Measurements from ENCODE around the gene KLHL26. TPM values are rescaled to one million over a fixed set of nuclear protein-coding genes. Genes with fewer than 3 reads are reported as not detected.
A peak's percentile ranks its signal among the peaks of the same experiment; 100 is the strongest.

The KLHL26 gene
- polyA plus RNA-seq, 3 donors = 1.6 to 3.2 (median 2.0) TPM

GRCh38 chr19:18593367-18594095 is 43.3 kb upstream of the KLHL26 start:
- Histone ChIP-seq H3K4me2 (replicated peaks; ENCODE audit: extremely low read depth, low read length, poor library complexity, severe bottlenecking) (peak overlapping the region; percentile 82), H3K79me2 (ENCODE audit: insufficient read depth, low read length) (peaks cover 8% of the 10 kb centered on the region), H2AFZ (ENCODE audit: insufficient read depth, low read depth, low read length, poor library complexity, severe bottlenecking) (no peak overlapping the region), H3K27me3 (ENCODE audit: control insufficient read depth in 2 of 2, insufficient read depth in 2 of 2, low read length in 2 of 2) (peaks cover 7 to 34% of the 10 kb centered on the region in 2 donors), H3K9me3 (replicated peaks in 1 of 2; ENCODE audit: control insufficient read depth in 1 of 2, insufficient read depth in 1 of 2, low read length in 2 of 2) (no peaks in the 10 kb centered on the region), H3K4me1 (ENCODE audit: control insufficient read depth in 1 of 2, insufficient read depth in 2 of 2, low read length in 2 of 2) (peaks cover 27 to 48% of the 10 kb centered on the region in 2 donors), H4K20me1 (ENCODE audit: insufficient read depth, low read length) (peaks cover 30% of the 10 kb centered on the region), H3K36me3 (replicated peaks in 1 of 2; ENCODE audit: control insufficient read depth in 1 of 2, insufficient read depth in 2 of 2, low read length in 2 of 2) (peaks cover 7 to 8% of the 10 kb centered on the region in 2 donors), H3K9ac (ENCODE audit: insufficient read depth, low read length, poor library complexity, severe bottlenecking) (no peak overlapping the region), H3K4me3 (replicated peaks in 1 of 3; ENCODE audit: low read depth in 2 of 3, low read length in 3 of 3) (no peak overlapping the region), H3K27ac (ENCODE audit: low read depth in 1 of 2, low read length in 2 of 2) (no peak overlapping the region)
- peaks cover 34% of the 10 kb centered on the region for H3K4me1 Mint-ChIP-seq
- no peak overlapping the region for H3K27ac Mint-ChIP-seq
- intact Hi-C loops (cut with micrococcal nuclease) = no loop called here
- H3K4me3 Mint-ChIP-seq = peak overlapping the region in 1 of 2 donors; percentile 35
- TF ChIP-seq CTCF (IDR thresholded peaks at IDR 0.05) = no peak
- H3K9me3 Mint-ChIP-seq = peaks cover 0 to 9% (median 1%) of the 10 kb centered on the region in 7 donors
- H3K27me3 Mint-ChIP-seq (ENCODE audit: low read depth in 3 of 3) = peaks cover 25 to 46% (median 40%) of the 10 kb centered on the region in 3 donors
- 76% methylated on average over 15 of the region's 25 CpGs for WGBS (ENCODE audit: insufficient coverage)
- DNase-seq = no peak
- H3K36me3 Mint-ChIP-seq = peaks cover 15 to 21% of the 10 kb centered on the region in 2 donors

- peaks cover 0 to 9% (median 1%) of the 10 kb centered on the region in 7 donors for H3K9me3 Mint-ChIP-seq
- DNase-seq = peak; percentile 67 to 81 (median 74)
- H3K36me3 ChIP-seq (replicated peaks in 1 of 2; ENCODE audit: control insufficient read depth in 1 of 2, insufficient read depth in 2 of 2, low read length in 2 of 2) = peaks cover 7 to 8% of the 10 kb centered on the region in 2 donors
- H3K4me1 Mint-ChIP-seq = peaks cover 32% of the 10 kb centered on the region
- H3K27me3 Mint-ChIP-seq (ENCODE audit: low read depth in 3 of 3) = peaks cover 28 to 53% (median 45%) of the 10 kb centered on the region in 3 donors
- WGBS (ENCODE audit: insufficient coverage) = under 1% methylated on average over 30 of the region's 54 CpGs
- peak overlapping the region; percentile 82 for H3K4me2 ChIP-seq (replicated peaks; ENCODE audit: extremely low read depth, low read length, poor library complexity, severe bottlenecking)
- H3K4me3 Mint-ChIP-seq = peak overlapping the region; percentile 31 to 91
- H2AFZ ChIP-seq (ENCODE audit: insufficient read depth, low read depth, low read length, poor library complexity, severe bottlenecking) = peak overlapping the region; percentile 66
- intact Hi-C loops (cut with micrococcal nuclease) = no loop called here
- peak; percentile 89 for TF ChIP-seq CTCF (IDR thresholded peaks at IDR 0.05)
- H3K9me3 ChIP-seq (replicated peaks in 1 of 2; ENCODE audit: control insufficient read depth in 1 of 2, insufficient read depth in 1 of 2, low read length in 2 of 2) = no peaks in the 10 kb centered on the region
- peaks cover 27% of the 10 kb centered on the region for H4K20me1 ChIP-seq (ENCODE audit: insufficient read depth, low read length)
- H3K4me3 ChIP-seq (replicated peaks in 1 of 3; ENCODE audit: low read depth in 2 of 3, low read length in 3 of 3) = peak overlapping the region; percentile 5 to 73 (median 12)
- no peak overlapping the region for H3K27ac ChIP-seq (ENCODE audit: low read depth in 1 of 2, low read length in 2 of 2)
- H3K27ac Mint-ChIP-seq = peak overlapping the region in 1 of 7 donors; percentile 23
- H3K27me3 ChIP-seq (ENCODE audit: control insufficient read depth in 2 of 2, insufficient read depth in 2 of 2, low read length in 2 of 2) = peaks cover 7 to 37% of the 10 kb centered on the region in 2 donors
- peaks cover 15 to 21% of the 10 kb centered on the region in 2 donors for H3K36me3 Mint-ChIP-seq
- peak overlapping the region; percentile 34 for H3K9ac ChIP-seq (ENCODE audit: insufficient read depth, low read length, poor library complexity, severe bottlenecking)
- H3K79me2 ChIP-seq (ENCODE audit: insufficient read depth, low read length) = peaks cover 8% of the 10 kb centered on the region
- H3K4me1 ChIP-seq (ENCODE audit: control insufficient read depth in 1 of 2, insufficient read depth in 2 of 2, low read length in 2 of 2) = peaks cover 25 to 42% of the 10 kb centered on the region in 2 donors
Measured at GRCh38 chr19:18594096-18594823, 42.6 kb upstream of the KLHL26 start.

Measured in CD14-positive monocyte (primary cell).